HG03139 (cell line): Measurements from ENCODE around the gene GAS7.
A peak's percentile ranks its signal among the peaks of the same experiment; 100 is the strongest.

Experiments used
- ATAC-seq: cut with Tn5 transposase; IDR thresholded peaks from one replicate; pipeline ENCODE4 v1.9.1; 2021; ENCODE audit not compliant: unreplicated experiment

The GAS7 gene

GRCh38 chr17:10198509-10199249 lies at the start of gene GAS7:
Gene GAS7 (minus strand): TSS chr17:10198606.
- ATAC-seq = peak; percentile 53

GRCh38 chr17:10247810-10248209 lies 49.4 kb upstream of the GAS7 start:
- no peak for ATAC-seq

- ATAC-seq = no peak
These were observed 45.8 kb upstream of the GAS7 start for GRCh38 chr17:10243883-10244844.

DNA sequence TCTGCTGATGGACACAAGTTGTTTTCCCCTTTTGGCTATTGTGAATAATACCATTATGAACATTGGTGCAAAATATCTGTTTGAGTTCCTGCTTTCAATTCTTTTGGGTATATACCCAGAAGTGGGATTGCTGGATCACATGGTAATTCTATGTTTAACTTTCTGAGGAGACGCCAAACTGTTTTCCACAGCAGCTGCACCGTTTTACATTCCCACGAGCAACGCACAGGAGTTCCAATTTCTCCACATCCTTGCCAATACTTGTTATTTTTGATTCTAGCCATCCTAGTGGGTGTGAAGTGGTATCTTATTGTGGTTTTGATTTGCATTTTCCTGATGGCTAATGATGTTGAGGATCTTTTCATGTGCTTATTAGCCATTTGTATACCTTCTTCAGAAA lies 43.4 kb upstream of the GAS7 start:
- ATAC-seq = no peak

DNA sequence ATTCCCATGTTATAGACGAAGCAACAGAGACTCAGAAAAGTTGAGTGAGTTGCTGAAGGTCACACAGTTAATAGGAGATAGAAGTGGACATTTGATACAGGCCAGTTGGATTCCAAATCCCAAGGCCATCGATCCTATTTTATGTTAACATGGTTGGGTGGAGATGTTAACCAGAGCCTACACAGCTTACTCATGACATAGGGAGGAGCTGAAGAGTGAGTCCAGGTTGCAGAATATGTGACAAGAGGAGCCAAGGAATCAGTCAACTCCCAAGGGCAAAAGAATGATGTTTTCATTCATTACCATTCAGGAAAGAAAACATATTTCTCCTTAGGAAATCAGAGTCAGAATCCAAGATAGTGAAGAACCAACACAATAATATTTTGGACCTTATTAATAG lies 40.3 kb upstream of the GAS7 start:
- ATAC-seq = no peak

GRCh38 chr17:10234033-10234432 lies 35.6 kb upstream of the GAS7 start:
- no peak for ATAC-seq

- no peak for ATAC-seq
These were observed 34.8 kb upstream of the GAS7 start for GRCh38 chr17:10233161-10233560.

- no peak for ATAC-seq
These were observed 30.8 kb upstream of the GAS7 start for GRCh38 chr17:10229181-10229580.

GRCh38 chr17:10226930-10227695 lies 28.7 kb upstream of the GAS7 start:
- no peak for ATAC-seq

DNA sequence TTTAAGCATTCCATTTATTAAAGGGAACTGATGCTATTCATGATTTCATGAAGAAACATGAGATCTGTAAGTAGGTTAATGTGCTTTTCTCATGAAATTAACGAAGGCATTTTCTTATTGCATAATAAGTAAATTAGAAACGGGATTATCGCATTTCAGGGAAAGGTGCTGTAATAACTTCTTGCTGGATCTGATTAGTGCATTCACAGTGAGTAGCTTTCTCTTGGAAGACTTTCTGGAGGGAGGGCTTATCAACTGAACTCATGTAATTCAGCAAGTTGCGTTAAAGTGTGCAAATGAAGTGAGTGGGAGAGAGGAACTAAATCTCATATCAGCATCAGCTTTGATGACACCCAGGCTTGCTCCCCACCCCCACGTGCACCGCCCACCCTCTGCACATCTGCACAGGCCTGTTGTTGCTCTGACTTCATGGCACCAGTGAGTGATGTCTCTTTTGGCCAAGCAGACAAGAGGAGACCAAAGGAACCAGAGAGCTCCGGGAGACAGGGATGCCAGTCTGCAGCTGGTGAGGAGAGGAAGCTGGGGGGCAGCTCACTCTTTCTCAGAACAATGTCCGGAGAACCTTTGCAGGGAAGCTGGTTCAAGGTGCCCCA lies 26.3 kb upstream of the GAS7 start:
- no peak for ATAC-seq

DNA sequence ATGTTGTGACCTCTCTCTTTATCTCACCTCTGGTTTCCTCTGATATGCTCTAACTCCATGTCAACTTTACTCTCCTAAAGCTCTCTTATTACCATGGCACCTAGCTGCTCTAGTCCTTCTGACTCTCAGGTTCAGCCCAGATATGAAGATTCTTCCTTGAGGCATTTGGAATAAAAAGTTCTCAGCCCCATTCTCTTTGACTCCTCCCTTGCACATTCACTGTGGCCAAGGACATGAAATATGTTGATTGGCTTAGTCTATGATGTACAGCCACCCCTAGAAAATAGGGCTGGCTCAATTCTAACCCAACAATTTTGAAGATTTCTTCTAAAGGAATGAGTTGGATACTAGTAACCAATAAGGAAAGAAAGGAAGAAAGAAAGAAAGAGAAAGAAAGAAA lies 20.8 kb upstream of the GAS7 start:
- no peak for ATAC-seq

DNA sequence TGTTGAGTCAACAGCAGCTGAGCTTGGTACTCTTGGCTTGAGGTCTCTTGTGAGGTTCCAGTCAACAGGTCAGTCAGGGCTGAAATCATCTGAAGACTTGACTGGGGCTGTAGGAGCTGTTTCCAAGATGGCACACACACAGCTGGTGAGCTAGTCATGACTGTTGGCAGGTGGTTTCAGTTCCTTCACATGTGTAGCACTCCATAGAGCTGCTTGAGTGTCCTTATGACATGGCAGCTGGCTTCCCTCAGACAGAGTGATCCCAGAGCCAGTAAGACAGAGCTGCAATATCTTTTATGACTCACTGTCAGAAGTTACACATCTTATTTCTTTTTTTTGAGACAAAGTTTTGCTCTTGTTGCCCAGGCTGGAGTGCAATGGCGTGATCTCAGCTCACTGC lies 19.5 kb upstream of the GAS7 start:
- no peak for ATAC-seq

DNA sequence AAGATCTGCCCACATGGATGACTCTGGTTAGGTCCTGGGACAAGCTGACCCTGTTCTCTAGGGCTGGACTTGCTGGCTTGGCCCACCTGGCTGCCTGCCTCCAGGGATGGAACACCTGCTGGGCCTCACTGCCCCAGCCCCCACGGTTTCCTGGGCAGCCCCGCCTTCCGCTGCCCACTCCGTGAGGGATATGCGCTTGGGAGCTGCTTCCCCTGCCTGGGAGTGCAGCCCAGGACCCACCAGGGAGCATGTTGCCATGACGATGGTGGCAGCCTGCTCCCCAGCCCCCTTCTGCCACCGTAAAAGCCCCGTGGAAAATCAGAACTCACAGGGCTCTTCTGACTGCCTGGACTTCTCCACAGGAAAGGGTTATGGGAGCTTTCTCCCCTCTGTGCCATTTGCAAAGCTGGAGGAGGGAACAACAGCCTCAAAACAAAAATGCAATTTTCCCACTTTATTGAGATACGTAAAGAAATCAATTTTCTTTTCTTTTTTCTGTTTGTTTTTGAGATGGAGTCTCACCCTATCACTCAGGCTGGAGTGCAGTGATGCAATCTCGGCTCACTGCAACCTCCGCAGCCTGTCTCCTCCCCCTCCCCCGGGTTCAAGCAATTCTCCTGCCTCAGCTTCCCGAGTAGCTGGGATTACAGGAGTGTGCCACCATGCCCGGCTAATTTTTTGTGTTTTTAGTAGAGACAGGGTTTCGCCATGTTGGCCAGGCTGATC lies 18.0 kb upstream of the GAS7 start:
- no peak for ATAC-seq

- no peak for ATAC-seq
These were observed 16.9 kb upstream of the GAS7 start for GRCh38 chr17:10215286-10215685.

- ATAC-seq = no peak
These were observed 13.3 kb upstream of the GAS7 start for GRCh38 chr17:10211666-10212065.

GRCh38 chr17:10210151-10210574 lies 11.8 kb upstream of the GAS7 start:
- no peak for ATAC-seq

- no peak for ATAC-seq
These were observed 10.3 kb upstream of the GAS7 start for GRCh38 chr17:10208604-10209193.

DNA sequence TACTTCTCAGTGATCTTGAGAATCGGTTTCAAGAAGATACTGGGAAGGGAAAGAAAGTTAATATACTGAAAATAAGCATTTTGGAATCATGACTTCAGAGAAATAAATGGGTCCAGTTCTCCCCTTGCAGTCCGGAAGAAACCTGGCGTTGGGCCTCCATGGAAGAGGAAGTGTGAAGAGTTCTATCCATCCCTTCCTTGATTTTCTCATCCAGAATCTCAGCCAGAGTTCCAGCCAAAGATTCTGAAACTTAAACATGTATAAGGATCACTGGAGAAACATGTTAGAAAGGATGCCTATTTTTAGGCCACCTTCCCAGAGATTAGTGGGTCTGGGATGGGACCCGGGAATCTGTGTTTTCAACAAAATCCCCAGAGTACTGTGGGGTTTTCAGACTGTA lies 8.7 kb upstream of the GAS7 start:
- ATAC-seq = no peak

- no peak for ATAC-seq
These were observed 7.3 kb upstream of the GAS7 start for GRCh38 chr17:10205549-10206185.
